ENCODE results near the gene LAG3.

LAG3 gene

DNA sequence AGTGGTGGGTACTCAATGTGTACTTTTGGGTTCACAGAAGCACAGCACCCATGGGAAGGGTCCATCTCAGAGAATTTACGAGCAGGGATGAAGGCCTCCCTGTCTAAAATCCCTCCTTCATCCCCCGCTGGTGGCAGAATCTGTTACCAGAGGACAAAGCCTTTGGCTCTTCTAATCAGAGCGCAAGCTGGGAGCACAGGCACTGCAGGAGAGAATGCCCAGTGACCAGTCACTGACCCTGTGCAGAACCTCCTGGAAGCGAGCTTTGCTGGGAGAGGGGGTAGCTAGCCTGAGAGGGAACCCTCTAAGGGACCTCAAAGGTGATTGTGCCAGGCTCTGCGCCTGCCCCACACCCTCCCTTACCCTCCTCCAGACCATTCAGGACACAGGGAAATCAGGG, 47.8 kb downstream of the LAG3 start:
- no peak for TF ChIP-seq POLR2AphosphoS5 (IDR thresholded peaks at IDR 0.05; ENCODE audit: low read depth, low read length)
- TF ChIP-seq, protein P1, sequence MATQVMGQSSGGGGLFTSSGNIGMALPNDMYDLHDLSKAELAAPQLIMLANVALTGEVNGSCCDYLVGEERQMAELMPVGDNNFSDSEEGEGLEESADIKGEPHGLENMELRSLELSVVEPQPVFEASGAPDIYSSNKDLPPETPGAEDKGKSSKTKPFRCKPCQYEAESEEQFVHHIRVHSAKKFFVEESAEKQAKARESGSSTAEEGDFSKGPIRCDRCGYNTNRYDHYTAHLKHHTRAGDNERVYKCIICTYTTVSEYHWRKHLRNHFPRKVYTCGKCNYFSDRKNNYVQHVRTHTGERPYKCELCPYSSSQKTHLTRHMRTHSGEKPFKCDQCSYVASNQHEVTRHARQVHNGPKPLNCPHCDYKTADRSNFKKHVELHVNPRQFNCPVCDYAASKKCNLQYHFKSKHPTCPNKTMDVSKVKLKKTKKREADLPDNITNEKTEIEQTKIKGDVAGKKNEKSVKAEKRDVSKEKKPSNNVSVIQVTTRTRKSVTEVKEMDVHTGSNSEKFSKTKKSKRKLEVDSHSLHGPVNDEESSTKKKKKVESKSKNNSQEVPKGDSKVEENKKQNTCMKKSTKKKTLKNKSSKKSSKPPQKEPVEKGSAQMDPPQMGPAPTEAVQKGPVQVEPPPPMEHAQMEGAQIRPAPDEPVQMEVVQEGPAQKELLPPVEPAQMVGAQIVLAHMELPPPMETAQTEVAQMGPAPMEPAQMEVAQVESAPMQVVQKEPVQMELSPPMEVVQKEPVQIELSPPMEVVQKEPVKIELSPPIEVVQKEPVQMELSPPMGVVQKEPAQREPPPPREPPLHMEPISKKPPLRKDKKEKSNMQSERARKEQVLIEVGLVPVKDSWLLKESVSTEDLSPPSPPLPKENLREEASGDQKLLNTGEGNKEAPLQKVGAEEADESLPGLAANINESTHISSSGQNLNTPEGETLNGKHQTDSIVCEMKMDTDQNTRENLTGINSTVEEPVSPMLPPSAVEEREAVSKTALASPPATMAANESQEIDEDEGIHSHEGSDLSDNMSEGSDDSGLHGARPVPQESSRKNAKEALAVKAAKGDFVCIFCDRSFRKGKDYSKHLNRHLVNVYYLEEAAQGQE (IDR thresholded peaks at IDR 0.05; ENCODE audit: insufficient read depth in 1 of 2, low read depth in 2 of 2, low read length in 2 of 2) = no peak
- no peak for TF ChIP-seq TAF1 (IDR thresholded peaks at IDR 0.05; ENCODE audit: borderline replicate concordance, insufficient read depth, low read length)
- no peak for TF ChIP-seq FOXP2 (optimal IDR thresholded peaks at IDR 0.05; ENCODE audit: borderline replicate concordance, extremely low read depth, extremely low read length, insufficient read depth)
- no peak for TF ChIP-seq SIN3A (IDR thresholded peaks at IDR 0.05; ENCODE audit: borderline replicate concordance, insufficient read depth, low read length)

DNA sequence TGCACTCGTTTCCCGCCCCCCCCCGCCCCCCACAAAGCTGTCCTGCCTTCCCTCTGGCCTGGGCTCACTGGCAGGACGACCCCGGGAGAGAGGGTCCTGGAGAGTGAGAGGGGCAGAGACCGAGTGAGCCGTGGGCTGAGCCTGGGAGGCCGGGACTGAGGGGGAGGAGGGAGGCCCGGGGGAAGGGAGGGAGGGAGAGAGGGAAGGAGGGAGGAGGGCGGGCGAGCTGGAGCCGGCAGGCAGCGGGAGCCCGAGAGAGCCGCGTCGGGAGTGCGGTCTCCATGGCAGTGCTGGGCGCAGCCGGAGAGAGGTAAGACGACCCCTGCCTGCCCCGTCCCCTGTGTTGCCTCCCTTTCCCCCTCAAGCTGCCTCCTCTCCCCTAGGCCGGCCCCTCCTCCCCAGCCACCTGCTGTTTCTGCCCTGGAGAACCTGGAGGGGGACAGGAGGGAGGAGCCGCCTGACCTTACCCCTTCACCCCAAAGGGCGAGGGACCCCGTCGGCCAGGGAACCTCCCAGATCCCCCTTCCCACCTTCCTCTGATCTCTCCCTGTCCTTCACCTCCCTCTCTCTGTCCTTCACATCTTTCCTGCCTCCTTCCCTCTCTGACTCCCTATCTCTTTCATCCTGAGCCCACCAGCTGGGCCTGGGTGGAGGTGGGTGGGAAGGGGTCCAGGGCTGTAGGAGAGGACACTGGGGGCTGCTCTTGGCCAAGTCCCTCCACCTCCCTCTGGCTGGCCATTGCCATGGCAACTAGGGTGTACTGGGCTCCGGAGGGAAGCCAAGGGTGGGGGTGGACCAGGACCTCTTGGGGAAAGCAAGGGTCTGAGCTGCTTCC, 49.5 kb downstream of the LAG3 start, which contains the start of gene GPR162:
Gene GPR162, plus strand, starts transcription at position 231 of the 835 bp plus-strand sequence. CDS start 2,078 bp downstream, outside the sequence.
- TF ChIP-seq TAF1 (IDR thresholded peaks at IDR 0.05; ENCODE audit: borderline replicate concordance, insufficient read depth, low read length) (no peak), POLR2AphosphoS5 (IDR thresholded peaks at IDR 0.05; ENCODE audit: low read depth, low read length) (no peak), SIN3A (IDR thresholded peaks at IDR 0.05; ENCODE audit: borderline replicate concordance, insufficient read depth, low read length) (no peak), FOXP2 (optimal IDR thresholded peaks at IDR 0.05; ENCODE audit: borderline replicate concordance, extremely low read depth, extremely low read length, insufficient read depth) (no peak)
- TF ChIP-seq, protein P1 (IDR thresholded peaks at IDR 0.05; ENCODE audit: insufficient read depth in 1 of 2, low read depth in 2 of 2, low read length in 2 of 2) = no peak

DNA sequence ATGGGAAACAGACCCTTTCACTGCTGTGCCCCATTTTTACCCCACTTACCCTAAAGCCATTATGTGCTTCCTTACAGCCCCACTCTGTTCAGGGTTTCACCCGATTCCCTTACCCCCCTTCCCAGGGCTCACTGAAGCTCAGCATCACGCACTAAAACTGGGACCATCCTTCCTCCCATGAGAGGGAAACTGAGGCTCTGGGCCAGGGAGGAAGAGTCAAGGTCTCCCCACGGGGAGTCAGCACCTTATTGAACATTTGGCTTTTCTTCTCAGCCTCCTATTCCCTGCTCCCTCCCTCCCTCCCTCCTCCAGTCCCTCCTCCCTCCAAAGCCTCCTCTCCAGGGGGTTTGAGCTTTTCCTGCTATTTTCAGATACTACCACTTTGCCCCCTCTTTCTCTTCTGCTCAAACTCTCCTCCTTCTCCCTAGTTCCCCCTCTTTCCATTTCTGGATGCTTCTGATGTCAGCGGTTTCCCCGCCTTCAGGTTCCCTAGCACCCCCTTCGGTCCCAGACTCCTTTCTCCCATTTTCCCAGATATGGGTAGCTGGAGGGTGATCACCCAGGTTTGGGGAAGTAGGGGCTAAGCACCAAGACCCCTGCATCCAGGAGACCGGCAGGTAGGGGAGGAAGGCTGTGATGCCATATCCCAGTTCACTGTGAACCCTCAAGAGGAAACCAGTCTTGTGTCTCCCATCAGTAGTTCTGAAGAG, 50.3 kb downstream of the LAG3 start:
- TF ChIP-seq POLR2AphosphoS5 (IDR thresholded peaks at IDR 0.05; ENCODE audit: low read depth, low read length) (no peak), TAF1 (IDR thresholded peaks at IDR 0.05; ENCODE audit: borderline replicate concordance, insufficient read depth, low read length) (no peak), FOXP2 (optimal IDR thresholded peaks at IDR 0.05; ENCODE audit: borderline replicate concordance, extremely low read depth, extremely low read length, insufficient read depth) (no peak), SIN3A (IDR thresholded peaks at IDR 0.05; ENCODE audit: borderline replicate concordance, insufficient read depth, low read length) (no peak)
- TF ChIP-seq, protein P1 (IDR thresholded peaks at IDR 0.05; ENCODE audit: insufficient read depth in 1 of 2, low read depth in 2 of 2, low read length in 2 of 2) = no peak

DNA sequence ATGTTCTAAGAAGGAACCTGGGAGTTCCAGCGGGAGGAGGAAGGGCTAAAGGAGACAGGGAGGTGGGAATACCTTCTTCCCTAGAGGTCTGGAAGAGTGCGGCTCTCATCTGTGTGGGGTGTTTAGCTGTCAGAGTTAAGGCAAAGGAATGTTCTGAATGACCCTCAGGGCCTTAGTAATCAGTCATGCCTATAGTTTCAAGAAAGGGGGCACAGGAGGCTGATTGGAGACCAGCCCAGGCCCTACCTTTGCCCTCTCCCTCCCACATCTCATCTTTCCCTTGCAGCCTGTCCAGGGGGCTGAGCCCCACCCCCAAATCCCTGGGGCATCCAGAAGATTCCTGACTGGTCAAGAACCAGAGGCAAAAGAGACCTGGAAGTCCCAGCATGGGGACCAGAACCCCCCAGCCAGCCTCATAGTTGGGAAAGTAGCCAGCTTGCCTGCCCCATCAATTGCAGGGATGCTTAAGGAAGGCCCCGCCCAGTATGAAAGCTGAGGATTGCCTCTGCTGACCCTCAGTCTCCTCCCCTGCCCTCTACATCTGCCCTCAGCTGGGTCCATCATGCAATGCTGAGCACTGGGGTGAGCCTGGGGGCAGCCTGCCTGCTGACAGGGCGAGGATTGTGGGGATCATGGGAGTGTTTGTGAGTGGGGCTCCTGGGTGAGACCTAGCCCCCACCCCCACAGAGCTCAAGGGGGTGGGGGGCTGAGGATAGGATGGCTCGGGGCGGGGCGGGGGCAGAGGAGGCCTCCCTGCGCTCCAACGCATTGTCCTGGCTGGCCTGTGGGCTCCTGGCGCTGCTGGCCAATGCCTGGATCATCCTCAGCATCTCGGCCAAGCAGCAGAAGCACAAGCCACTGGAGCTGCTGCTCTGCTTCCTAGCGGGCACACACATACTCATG, 51.1 kb downstream of the LAG3 start:
- no peak for TF ChIP-seq FOXP2 (optimal IDR thresholded peaks at IDR 0.05; ENCODE audit: borderline replicate concordance, extremely low read depth, extremely low read length, insufficient read depth)
- TF ChIP-seq, protein P1 (IDR thresholded peaks at IDR 0.05; ENCODE audit: insufficient read depth in 1 of 2, low read depth in 2 of 2, low read length in 2 of 2) = no peak
- no peak for TF ChIP-seq TAF1 (IDR thresholded peaks at IDR 0.05; ENCODE audit: borderline replicate concordance, insufficient read depth, low read length)
- no peak for TF ChIP-seq POLR2AphosphoS5 (IDR thresholded peaks at IDR 0.05; ENCODE audit: low read depth, low read length)
- TF ChIP-seq SIN3A (IDR thresholded peaks at IDR 0.05; ENCODE audit: borderline replicate concordance, insufficient read depth, low read length) = no peak
